HEK293 (cell line): Measurements from ENCODE around the gene F5.

ENCODE experiments used
- YY1 ChIP-seq: fragments of 450-650 bp; formaldehyde crosslinking; IDR thresholded peaks from 2 replicates; pipeline ENCODE4 v1.5.1; 2018; ENCODE audit warnings: missing biosample characterization, missing genetic modification characterization
- ZNF274 ChIP-seq, 2 experiments: fragments of 200-500 bp in 1 of 2; fragments of 450-650 bp in 1 of 2; sonication (Bioruptor generic) in 1 of 2; formaldehyde crosslinking in 1 of 2; IDR thresholded peaks; 2 replicates each; pipeline versions ENCODE4 v1.5.1 to v1.6.1; 2014 to 2016; ENCODE audit warnings: borderline replicate concordance in 1 of 2, inconsistent platforms in 1 of 2, low read length in 1 of 2, missing biosample characterization in 1 of 2, missing genetic modification characterization in 1 of 2
- TF ChIP-seq, protein P1 (sequence below): fragments of 450-650 bp; formaldehyde crosslinking; IDR thresholded peaks from 2 replicates; pipeline ENCODE4 v1.5.1; 2016; ENCODE audit warnings: missing biosample characterization, missing genetic modification characterization

DNA sequence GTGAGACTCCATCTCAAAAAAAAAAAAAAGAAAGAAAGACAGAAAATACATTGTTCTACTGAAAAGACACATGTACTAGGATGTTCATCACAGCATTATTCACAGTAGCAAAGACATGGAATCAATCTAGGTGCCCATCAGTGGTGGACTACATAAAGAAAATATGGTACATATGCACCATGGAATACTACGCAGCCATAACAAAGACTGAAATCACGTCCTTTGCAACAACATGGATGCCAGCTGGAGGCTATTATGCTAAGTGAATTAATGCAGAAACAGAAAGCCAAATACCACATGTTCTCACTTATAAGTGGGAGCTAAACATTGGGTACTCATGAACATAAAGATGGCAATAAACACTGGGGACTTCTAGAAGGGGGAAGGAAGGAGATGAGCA is 51.6 kb downstream of the F5 start:
- TF ChIP-seq ZNF274 (IDR thresholded peaks at IDR 0.05; ENCODE audit: low read length) (no peak), ZNF274 (tag by site-specific recombination; IDR thresholded peaks at IDR 0.05; ENCODE audit: borderline replicate concordance) (no peak), YY1 (no peak)
- TF ChIP-seq, protein P1, sequence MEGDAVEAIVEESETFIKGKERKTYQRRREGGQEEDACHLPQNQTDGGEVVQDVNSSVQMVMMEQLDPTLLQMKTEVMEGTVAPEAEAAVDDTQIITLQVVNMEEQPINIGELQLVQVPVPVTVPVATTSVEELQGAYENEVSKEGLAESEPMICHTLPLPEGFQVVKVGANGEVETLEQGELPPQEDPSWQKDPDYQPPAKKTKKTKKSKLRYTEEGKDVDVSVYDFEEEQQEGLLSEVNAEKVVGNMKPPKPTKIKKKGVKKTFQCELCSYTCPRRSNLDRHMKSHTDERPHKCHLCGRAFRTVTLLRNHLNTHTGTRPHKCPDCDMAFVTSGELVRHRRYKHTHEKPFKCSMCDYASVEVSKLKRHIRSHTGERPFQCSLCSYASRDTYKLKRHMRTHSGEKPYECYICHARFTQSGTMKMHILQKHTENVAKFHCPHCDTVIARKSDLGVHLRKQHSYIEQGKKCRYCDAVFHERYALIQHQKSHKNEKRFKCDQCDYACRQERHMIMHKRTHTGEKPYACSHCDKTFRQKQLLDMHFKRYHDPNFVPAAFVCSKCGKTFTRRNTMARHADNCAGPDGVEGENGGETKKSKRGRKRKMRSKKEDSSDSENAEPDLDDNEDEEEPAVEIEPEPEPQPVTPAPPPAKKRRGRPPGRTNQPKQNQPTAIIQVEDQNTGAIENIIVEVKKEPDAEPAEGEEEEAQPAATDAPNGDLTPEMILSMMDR (tag by site-specific recombination): no peak
